ENCODE measurements around the gene MAGI1.
"Not testable (repeated sequence)": the region's sequence is repeated elsewhere in the genome, so short reads cannot be mapped to it uniquely, and the experiment has no call there.

MAGI1 gene

GRCh38 chr3:65899226-65899625 is 139.5 kb downstream of the MAGI1 start:
- DNase-seq, result no peak

GRCh38 chr3:65897766-65898165 is 141.0 kb downstream of the MAGI1 start:
- no peak for DNase-seq

- DNase-seq, result no peak
These were observed 142.4 kb downstream of the MAGI1 start for GRCh38 chr3:65896321-65896720.

GRCh38 chr3:65894679-65895453 is 143.9 kb downstream of the MAGI1 start:
- DNase-seq, result no peak

- no peak for DNase-seq
These were observed 144.6 kb downstream of the MAGI1 start for GRCh38 chr3:65894126-65894525.

GRCh38 chr3:65893631-65894030 is 145.1 kb downstream of the MAGI1 start:
- no peak for DNase-seq

GRCh38 chr3:65891477-65891876 is 147.2 kb downstream of the MAGI1 start:
- not testable (repeated sequence) for DNase-seq

GRCh38 chr3:65890328-65890727 is 148.4 kb downstream of the MAGI1 start:
- DNase-seq, result no peak

GRCh38 chr3:65889707-65890099 is 149.0 kb downstream of the MAGI1 start:
- no peak for DNase-seq

- no peak for DNase-seq
These were observed 149.6 kb downstream of the MAGI1 start for GRCh38 chr3:65888980-65889706.

GRCh38 chr3:65888196-65888595 is 150.5 kb downstream of the MAGI1 start:
- DNase-seq, result no peak

- DNase-seq, result no peak
These were observed 152.3 kb downstream of the MAGI1 start for GRCh38 chr3:65886391-65886790.

GRCh38 chr3:65884071-65884470 is 154.6 kb downstream of the MAGI1 start:
- no peak for DNase-seq

- DNase-seq, result no peak
These were observed 155.1 kb downstream of the MAGI1 start for GRCh38 chr3:65883613-65884012.

- DNase-seq, result no peak
These were observed 158.4 kb downstream of the MAGI1 start for GRCh38 chr3:65880350-65880749.

- no peak for DNase-seq
These were observed 159.3 kb downstream of the MAGI1 start for GRCh38 chr3:65879372-65879771.

GRCh38 chr3:65878831-65879230 is 159.9 kb downstream of the MAGI1 start:
- DNase-seq, result no peak

- DNase-seq, result no peak
These were observed 161.6 kb downstream of the MAGI1 start for GRCh38 chr3:65877160-65877559.

GRCh38 chr3:65876028-65876420 is 162.7 kb downstream of the MAGI1 start:
- DNase-seq, result no peak

- DNase-seq, result no peak
These were observed 163.2 kb downstream of the MAGI1 start for GRCh38 chr3:65875393-65876027.

GRCh38 chr3:65873869-65874268 is 164.8 kb downstream of the MAGI1 start:
- DNase-seq, result no peak

GRCh38 chr3:65873028-65873427 is 165.7 kb downstream of the MAGI1 start:
- DNase-seq, result no peak

- DNase-seq, result no peak
These were observed 167.2 kb downstream of the MAGI1 start for GRCh38 chr3:65871305-65872141.

Measured in DMS79 (cell line).